ENCODE measurements around the gene SEH1L. TPM values are rescaled to one million over a fixed set of nuclear protein-coding genes. Genes with fewer than 3 reads are reported as not detected.
A peak's percentile ranks its signal among the peaks of the same experiment; 100 is the strongest.
"Not testable (repeated sequence)": the region's sequence is repeated elsewhere in the genome, so short reads cannot be mapped to it uniquely, and the experiment has no call there.

SEH1L gene
- total RNA-seq, 2 experiments from 2014 or later, result 100 to 107 TPM

DNA sequence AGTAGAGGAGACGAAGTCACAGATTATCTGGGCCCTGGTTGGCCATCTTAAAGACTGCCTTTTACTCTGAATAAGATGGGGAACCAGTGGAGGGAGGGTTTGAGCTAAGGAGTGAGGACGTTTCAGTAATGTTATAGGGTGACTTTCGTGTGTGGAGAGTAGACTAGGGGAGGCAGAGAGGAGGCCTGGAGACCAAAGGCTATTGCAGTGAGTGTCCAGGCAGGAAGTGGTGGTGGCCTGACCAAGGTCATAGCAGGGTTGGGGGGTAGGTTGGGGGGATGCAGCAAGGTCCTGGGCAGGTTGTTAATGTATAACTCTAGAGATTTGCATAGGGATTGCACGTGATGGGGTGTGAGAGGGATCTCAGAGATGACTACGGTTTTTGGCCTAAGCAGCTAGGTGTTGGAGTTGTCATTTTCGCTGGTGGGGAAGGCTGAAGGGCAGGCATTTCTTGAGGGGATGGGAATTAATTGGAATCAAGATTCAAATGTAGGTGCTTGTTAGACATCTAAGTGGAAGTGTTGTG lies 48.2 kb downstream of the SEH1L start:
- H3K4me3 Mint-ChIP-seq, result no peak overlapping the region
- H3K27me3 Mint-ChIP-seq, result no peaks in the 10 kb centered on the region
- H3K4me1 Mint-ChIP-seq, result peaks cover 22% of the 10 kb centered on the region
- POLR2A ChIA-PET, result interaction anchor here (0.6 to 0.7 kb wide), 2 partner anchors 11 to 271 kb away, joined by 3 to 4 read pairs; no protein-coding TSS in a partner anchor
- CTCF ChIA-PET, result no interaction called here
- peaks cover 10% of the 10 kb centered on the region for H3K36me3 Mint-ChIP-seq (ENCODE audit: low read depth)
- ATAC-seq, result no peak
- intact Hi-C loops (cut with DNase I, micrococcal nuclease), result loop anchor here in 1 of 2 experiments (10.0 kb wide), 1 partner anchor 619 kb away; no protein-coding TSS in a partner anchor
- no peak for DNase-seq
- H3K27ac Mint-ChIP-seq, result no peak overlapping the region
- no peaks in the 10 kb centered on the region for H3K9me3 Mint-ChIP-seq (ENCODE audit: low read depth)

- intact Hi-C loops (cut with DNase I, micrococcal nuclease), result loop anchor here in 1 of 2 experiments (10.0 kb wide), 1 partner anchor 618 kb away; no protein-coding TSS in a partner anchor
- no peaks in the 10 kb centered on the region for H3K27me3 Mint-ChIP-seq
- no peaks in the 10 kb centered on the region for H3K9me3 Mint-ChIP-seq (ENCODE audit: low read depth)
- peaks cover 22% of the 10 kb centered on the region for H3K4me1 Mint-ChIP-seq
- ATAC-seq, result no peak
- H3K27ac Mint-ChIP-seq, result no peak overlapping the region
- CTCF ChIA-PET, result no interaction called here
- POLR2A ChIA-PET, result interaction anchor here (0.6 kb wide), 1 partner anchor 12 kb away, joined by 3 read pairs; no protein-coding TSS in a partner anchor
- H3K36me3 Mint-ChIP-seq (ENCODE audit: low read depth), result peaks cover 12% of the 10 kb centered on the region
- no peak overlapping the region for H3K4me3 Mint-ChIP-seq
- no peak for DNase-seq
These were observed 49.0 kb downstream of the SEH1L start for GRCh38 chr18:12996661-12997292.

- H3K9me3 Mint-ChIP-seq (ENCODE audit: low read depth); POLR2A ChIA-PET: not testable (repeated sequence)
These were observed 49.5 kb downstream of the SEH1L start for GRCh38 chr18:12997330-12997729.

GRCh38 chr18:12998332-12999060 lies 50.7 kb downstream of the SEH1L start:
- Mint-ChIP-seq H3K4me1 (peaks cover 22% of the 10 kb centered on the region), H3K27ac (peak overlapping the region; percentile 29), H3K9me3 (ENCODE audit: low read depth) (no peaks in the 10 kb centered on the region), H3K36me3 (ENCODE audit: low read depth) (peaks cover 11% of the 10 kb centered on the region), H3K27me3 (no peaks in the 10 kb centered on the region), H3K4me3 (peak overlapping the region; percentile 5)
- peak; percentile 83 for ATAC-seq
- ChIA-PET CTCF (interaction anchor here (0.6 to 1.5 kb wide), 3 partner anchors 10 to 235 kb away, joined by 3 to 4 read pairs (median 4); no protein-coding TSS in a partner anchor), POLR2A (no interaction called here)
- intact Hi-C loops (cut with DNase I, micrococcal nuclease), result loop anchor here in 1 of 2 experiments (10.0 kb wide), 1 partner anchor 616 kb away; no protein-coding TSS in a partner anchor
- no peak for DNase-seq

More at GRCh38 chr18:12997330-12997729, 49.5 kb downstream of the SEH1L start:
- DNase-seq, H3K27ac Mint-ChIP-seq, H3K27me3 Mint-ChIP-seq, H3K4me3 Mint-ChIP-seq, CTCF ChIA-PET, ATAC-seq: not testable (repeated sequence)
- intact Hi-C loops (cut with DNase I, micrococcal nuclease), result loop anchor here in 1 of 2 experiments (10.0 kb wide), 1 partner anchor 617 kb away; no protein-coding TSS in a partner anchor
- Mint-ChIP-seq H3K36me3 (ENCODE audit: low read depth) (peaks cover 11% of the 10 kb centered on the region), H3K4me1 (peaks cover 22% of the 10 kb centered on the region)

DNA sequence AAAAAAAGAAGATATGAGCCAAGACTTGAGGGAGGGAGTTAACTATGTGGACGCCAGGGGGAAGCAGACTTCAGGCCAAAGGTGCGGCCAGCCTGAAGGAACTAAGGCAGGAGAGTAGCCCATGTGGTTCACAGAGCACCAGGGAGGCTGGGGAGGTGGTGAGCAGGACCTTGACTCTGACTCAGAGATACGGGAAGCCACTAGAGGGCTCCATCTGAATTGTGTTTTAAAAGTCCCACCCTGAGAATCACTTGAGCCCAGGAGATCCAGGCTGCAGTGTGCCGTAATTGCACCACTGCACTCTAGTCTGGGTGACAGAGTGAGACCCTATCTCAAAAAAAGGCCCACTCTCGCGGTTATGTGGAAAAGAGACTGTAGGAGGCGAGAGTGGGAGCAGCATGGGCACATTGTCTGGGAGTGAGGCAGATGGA lies 55.7 kb downstream of the SEH1L start:
- ChIA-PET POLR2A (interaction anchor here (0.7 kb wide), 1 partner anchor 12 kb away, joined by 8 read pairs; the partner anchor contains the start of gene CEP192), CTCF (interaction anchor here (0.6 kb wide), 1 partner anchor 72 kb away, joined by 3 read pairs; no protein-coding TSS in a partner anchor)
- Mint-ChIP-seq H3K4me1 (peaks cover 19% of the 10 kb centered on the region), H3K4me3 (no peak overlapping the region), H3K27me3 (no peaks in the 10 kb centered on the region), H3K27ac (no peak overlapping the region), H3K36me3 (ENCODE audit: low read depth) (peaks cover 26% of the 10 kb centered on the region), H3K9me3 (ENCODE audit: low read depth) (no peaks in the 10 kb centered on the region)
- ATAC-seq, result peak; percentile 37
- peak; percentile 39 for DNase-seq
- intact Hi-C loops (cut with DNase I, micrococcal nuclease), result loop anchor here in 1 of 2 experiments (1.0 kb wide), 1 partner anchor 156 kb away; no protein-coding TSS in a partner anchor

DNA sequence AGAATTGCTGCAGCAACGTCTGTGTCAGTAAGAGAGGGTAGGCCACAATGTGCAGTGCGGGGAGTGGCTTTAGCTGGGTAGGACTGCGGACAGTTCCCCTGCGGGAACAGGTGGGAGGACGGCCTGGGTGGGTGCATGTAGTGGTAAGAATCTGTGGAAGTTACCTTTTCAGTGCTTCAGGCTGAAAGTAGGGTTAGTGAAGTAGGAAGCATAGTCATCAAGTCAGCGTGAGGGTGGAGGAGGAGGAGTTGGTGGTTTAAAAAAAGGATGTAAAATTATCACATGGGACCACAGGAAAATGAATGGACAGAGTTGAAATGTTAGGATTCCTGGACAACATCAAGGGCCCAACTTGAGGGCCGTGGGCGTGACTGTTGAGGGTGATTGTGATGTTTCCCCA lies 56.6 kb downstream of the SEH1L start:
- ATAC-seq (no peak), DNase-seq (no peak)
- Mint-ChIP-seq H3K9me3 (ENCODE audit: low read depth) (no peaks in the 10 kb centered on the region), H3K4me1 (peaks cover 13% of the 10 kb centered on the region), H3K27ac (no peak overlapping the region), H3K27me3 (no peaks in the 10 kb centered on the region), H3K36me3 (ENCODE audit: low read depth) (peaks cover 29% of the 10 kb centered on the region), H3K4me3 (no peak overlapping the region)
- CTCF ChIA-PET, result interaction anchor here (0.6 kb wide), 1 partner anchor 71 kb away, joined by 3 read pairs; no protein-coding TSS in a partner anchor
- POLR2A ChIA-PET, result interaction anchor here (1.3 kb wide), 1 partner anchor 13 kb away, joined by 5 read pairs; the partner anchor contains the start of gene CEP192
- intact Hi-C loops (cut with DNase I, micrococcal nuclease), result no loop called here

DNA sequence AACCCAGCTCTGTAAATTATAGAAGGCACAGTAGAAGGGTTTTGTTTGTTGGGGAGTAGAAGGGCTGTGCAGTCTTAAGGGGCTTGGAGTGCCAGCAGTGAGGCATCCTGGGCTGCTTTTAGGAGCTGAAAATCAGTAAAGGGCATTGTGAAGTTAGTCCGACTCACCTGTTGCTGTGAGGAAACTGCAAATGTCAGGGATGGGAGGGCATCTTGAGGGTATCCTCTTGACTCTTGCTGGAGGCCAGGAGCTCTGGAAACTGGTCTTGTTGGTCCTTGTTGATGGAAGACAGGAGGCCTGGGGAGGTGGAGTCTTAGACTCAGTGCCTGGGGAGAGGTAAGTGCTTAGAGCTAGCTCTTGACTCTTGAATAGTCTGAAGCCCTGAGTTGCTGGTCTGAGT lies 57.5 kb downstream of the SEH1L start:
- DNase-seq, result no peak
- Mint-ChIP-seq H3K4me3 (no peak overlapping the region), H3K9me3 (ENCODE audit: low read depth) (no peaks in the 10 kb centered on the region), H3K4me1 (peaks cover 6% of the 10 kb centered on the region), H3K27me3 (no peaks in the 10 kb centered on the region), H3K36me3 (ENCODE audit: low read depth) (peaks cover 29% of the 10 kb centered on the region), H3K27ac (no peak overlapping the region)
- intact Hi-C loops (cut with DNase I, micrococcal nuclease), result no loop called here
- POLR2A ChIA-PET, result interaction anchor here (0.5 to 1.3 kb wide), 3 partner anchors 14 to 57 kb away, joined by 3 to 5 read pairs (median 4); partner anchors contain the start of gene CEP192
- CTCF ChIA-PET, result interaction anchor here (0.5 to 0.7 kb wide), 2 partner anchors 154 to 656 kb away, joined by 3 to 4 read pairs; no protein-coding TSS in a partner anchor
- ATAC-seq, result no peak

DNA sequence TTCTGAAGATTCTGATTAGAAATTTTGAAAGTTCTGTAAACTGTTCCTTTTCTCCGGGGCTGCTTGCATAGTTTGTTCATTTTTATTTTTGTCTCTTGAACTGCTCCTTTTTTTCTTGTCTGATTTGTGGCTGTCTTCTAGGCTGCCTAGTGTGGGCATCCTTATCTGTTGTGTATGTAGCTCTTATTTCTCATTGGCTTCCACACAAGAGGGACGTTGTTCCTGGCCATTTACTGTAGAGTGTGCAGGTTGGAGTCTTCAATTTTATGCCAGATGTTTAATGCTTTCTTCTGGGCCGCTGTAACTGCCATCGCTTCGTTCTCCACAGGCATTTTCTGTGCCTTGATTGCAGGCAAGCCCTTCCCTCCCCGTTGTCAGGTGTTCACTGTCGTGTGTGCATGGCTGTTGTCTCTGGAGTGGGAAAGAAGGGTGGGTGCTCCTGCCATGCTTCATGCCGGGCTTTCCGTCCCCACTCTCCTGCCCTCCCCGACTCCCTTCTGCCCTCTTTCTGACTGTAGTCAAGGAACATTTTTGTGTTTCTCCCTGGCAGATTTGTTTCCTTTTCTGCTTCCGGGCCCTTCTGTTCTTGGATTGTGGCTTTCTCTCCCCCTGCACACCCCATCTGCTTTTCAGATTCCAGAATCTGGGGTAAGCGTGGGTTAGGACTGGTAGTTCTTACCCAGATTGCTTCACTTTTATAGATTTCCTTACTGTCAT lies 58.9 kb downstream of the SEH1L start:
- ATAC-seq (no peak), DNase-seq (no peak)
- H3K27ac Mint-ChIP-seq, result no peak overlapping the region
- intact Hi-C loops (cut with DNase I, micrococcal nuclease), result no loop called here
- ChIA-PET CTCF (interaction anchor here (0.7 to 0.9 kb wide), 3 partner anchors 152 to 512 kb away, joined by 3 read pairs; no protein-coding TSS in a partner anchor), POLR2A (no interaction called here)
- no peaks in the 10 kb centered on the region for H3K9me3 Mint-ChIP-seq (ENCODE audit: low read depth)
- peaks cover 3% of the 10 kb centered on the region for H3K4me1 Mint-ChIP-seq
- no peak overlapping the region for H3K4me3 Mint-ChIP-seq
- H3K27me3 Mint-ChIP-seq, result no peaks in the 10 kb centered on the region
- peaks cover 33% of the 10 kb centered on the region for H3K36me3 Mint-ChIP-seq (ENCODE audit: low read depth)

DNA sequence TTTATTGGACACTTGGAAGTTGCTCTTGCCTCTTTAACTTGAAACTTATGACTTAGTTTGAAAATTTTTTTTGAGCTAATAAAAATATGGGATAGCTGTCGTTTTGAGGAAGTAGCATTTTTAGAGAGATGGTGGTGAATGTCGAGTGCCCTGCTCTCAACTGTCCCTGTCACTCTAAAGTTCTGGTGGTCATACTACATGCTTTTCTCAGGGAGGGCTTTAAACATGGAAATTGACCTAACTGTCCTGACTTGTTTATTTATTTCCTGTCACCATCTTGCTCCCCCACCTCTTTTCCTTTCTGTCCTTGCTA lies 59.4 kb downstream of the SEH1L start:
- Mint-ChIP-seq H3K36me3 (ENCODE audit: low read depth) (peaks cover 36% of the 10 kb centered on the region), H3K4me3 (no peak overlapping the region), H3K27ac (no peak overlapping the region), H3K9me3 (ENCODE audit: low read depth) (no peaks in the 10 kb centered on the region), H3K4me1 (peaks cover 3% of the 10 kb centered on the region), H3K27me3 (no peaks in the 10 kb centered on the region)
- intact Hi-C loops (cut with DNase I, micrococcal nuclease), result no loop called here
- ChIA-PET CTCF (interaction anchor here (0.7 to 0.9 kb wide), 2 partner anchors 151 to 417 kb away, joined by 3 read pairs; no protein-coding TSS in a partner anchor), POLR2A (no interaction called here)
- no peak for ATAC-seq
- DNase-seq, result no peak

- ChIA-PET POLR2A (no interaction called here), CTCF (interaction anchor here (0.7 kb wide), 1 partner anchor 13 kb away, joined by 3 read pairs; no protein-coding TSS in a partner anchor)
- Mint-ChIP-seq H3K4me3 (no peak overlapping the region), H3K27ac (no peak overlapping the region), H3K4me1 (no peaks in the 10 kb centered on the region), H3K27me3 (no peaks in the 10 kb centered on the region), H3K36me3 (ENCODE audit: low read depth) (peaks cover 65% of the 10 kb centered on the region), H3K9me3 (ENCODE audit: low read depth) (no peaks in the 10 kb centered on the region)
- ATAC-seq (no peak), DNase-seq (no peak)
- intact Hi-C loops (cut with DNase I, micrococcal nuclease), result no loop called here
These were observed 63.9 kb downstream of the SEH1L start for GRCh38 chr18:13011719-13012118.

DNA sequence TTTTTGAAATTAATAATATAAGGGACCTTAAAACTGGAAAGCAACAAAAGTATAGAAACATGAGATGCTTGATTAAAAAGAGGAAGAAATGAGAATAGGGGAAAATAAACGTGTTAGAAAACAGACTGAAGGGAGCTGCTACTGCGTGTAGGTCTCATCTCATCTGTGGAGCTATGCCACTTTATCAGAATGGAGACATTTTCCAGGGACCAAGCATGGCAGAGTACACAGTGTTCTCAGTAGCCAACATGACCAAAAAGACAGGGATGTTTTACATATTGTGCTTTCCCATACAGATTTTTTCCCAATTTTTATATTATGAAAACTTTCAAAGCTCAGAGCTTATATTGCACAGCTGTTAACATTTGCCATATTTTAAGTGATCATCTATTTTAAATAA lies 66.4 kb downstream of the SEH1L start:
- H3K9me3 Mint-ChIP-seq (ENCODE audit: low read depth), result no peaks in the 10 kb centered on the region
- H3K27me3 Mint-ChIP-seq, result no peaks in the 10 kb centered on the region
- peaks cover 9% of the 10 kb centered on the region for H3K4me1 Mint-ChIP-seq
- H3K36me3 Mint-ChIP-seq (ENCODE audit: low read depth), result peaks cover 69% of the 10 kb centered on the region
- no peak overlapping the region for H3K4me3 Mint-ChIP-seq
- intact Hi-C loops (cut with DNase I, micrococcal nuclease), result no loop called here
- no peak for ATAC-seq
- ChIA-PET CTCF (interaction anchor here (2.0 kb wide), 1 partner anchor 14 kb away, joined by 4 read pairs; no protein-coding TSS in a partner anchor), POLR2A (no interaction called here)
- H3K27ac Mint-ChIP-seq, result no peak overlapping the region
- DNase-seq, result no peak

Data from activated CD4-positive, alpha-beta T cell treated with anti-CD3 and anti-CD28 coated beads for 36 hours (primary cell).